NT2/D1 (cell line): ENCODE measurements around the gene PGM2L1.

Experiments used
- SUZ12 ChIP-seq: IDR thresholded peaks from 2 replicates; pipeline ENCODE4 v1.6.1; 2011; ENCODE audit not compliant: insufficient read length, insufficient read depth; ENCODE audit errors: extremely low read depth
- YY1 ChIP-seq: IDR thresholded peaks from 2 replicates; pipeline ENCODE4 v1.6.1; 2011; ENCODE audit not compliant: insufficient read length, insufficient read depth
- ZNF274 ChIP-seq: IDR thresholded peaks from 2 replicates; pipeline ENCODE4 v1.6.1; 2011; ENCODE audit warnings: mild to moderate bottlenecking, low read depth, low read length

DNA sequence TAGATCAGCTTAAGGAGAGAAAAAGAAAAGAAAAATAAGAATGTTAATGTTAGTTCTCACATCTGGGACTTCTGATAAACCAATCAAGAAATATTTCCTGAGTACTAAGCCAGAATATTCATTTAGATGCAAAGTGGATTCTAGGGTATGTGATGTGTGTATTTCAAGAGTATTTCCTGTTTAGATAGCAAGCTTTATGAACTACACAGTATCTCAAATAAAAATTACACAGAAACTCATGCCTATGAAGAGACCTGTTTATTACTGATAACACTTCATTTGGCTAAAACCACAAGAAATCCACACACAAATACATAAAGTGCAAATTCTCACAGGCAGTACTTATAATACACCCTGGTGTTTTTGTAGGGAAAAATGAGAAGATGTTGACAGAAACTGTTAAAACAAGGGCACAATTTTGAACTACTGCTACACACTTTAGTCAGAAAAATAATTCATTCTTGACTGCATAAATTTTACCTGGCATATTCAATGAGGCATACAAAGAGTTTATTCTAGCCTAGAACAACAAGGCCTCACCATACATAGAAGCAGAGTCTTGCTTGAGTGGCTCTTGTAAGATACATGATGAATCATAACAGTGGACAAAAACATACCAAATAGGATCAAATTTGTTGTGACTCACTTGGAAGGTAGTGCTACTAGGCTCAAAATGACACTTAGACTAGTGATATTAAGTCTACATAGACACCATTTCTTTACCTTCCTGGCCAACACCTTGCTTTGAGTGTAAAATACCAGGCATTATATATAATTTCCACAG is 68.0 kb downstream of the PGM2L1 start:
- TF ChIP-seq SUZ12 (no peak), YY1 (no peak), ZNF274 (no peak)
